GM21786 (cell line): Measurements from ENCODE around the gene TLDC2.
"Not testable (repeated sequence)": the region's sequence is repeated elsewhere in the genome, so short reads cannot be mapped to it uniquely, and the experiment has no call there.

Experiments used
- ATAC-seq: cut with Tn5 transposase; IDR thresholded peaks from one replicate; pipeline ENCODE4 v1.9.1; 2021; ENCODE audit not compliant: unreplicated experiment

The TLDC2 gene

DNA sequence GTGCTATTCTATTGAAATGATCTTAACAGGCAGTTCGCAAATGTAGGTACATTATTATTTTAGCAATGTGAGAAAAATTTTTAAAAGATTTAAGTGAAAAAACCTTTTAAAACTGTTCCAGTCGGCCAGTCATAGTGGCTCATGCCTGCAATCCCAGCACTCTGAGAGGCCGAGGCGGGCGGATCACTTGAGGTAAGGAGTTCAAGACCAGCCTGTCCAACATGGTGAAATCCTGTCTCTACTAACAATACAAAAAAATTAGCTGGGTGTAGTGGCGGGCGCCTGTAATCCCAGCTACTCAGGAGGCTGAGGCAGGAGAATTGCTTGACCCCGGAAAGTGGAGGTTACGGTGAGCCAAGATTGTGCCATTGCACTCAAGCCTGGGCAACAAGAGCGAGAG is 29.6 kb downstream of the TLDC2 start:
- ATAC-seq, result not testable (repeated sequence)

DNA sequence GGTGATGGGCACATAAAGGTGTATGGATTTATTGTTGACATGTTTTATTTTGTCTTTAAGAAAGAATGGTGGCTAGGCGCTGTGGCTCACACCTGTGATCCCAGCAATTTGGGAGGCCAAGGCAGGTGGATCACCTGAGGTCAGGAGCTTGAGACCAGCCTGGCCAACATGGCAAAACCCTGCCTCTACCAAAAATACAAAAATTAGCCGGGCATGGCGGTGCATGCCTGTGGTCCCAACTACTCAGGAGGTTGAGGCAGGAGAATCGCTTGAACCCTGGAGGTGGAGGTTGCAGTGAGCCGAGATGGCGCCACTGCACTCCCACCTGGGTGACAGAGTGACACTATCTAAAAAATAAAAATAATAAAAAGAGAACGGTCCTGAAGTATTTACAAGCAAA is 30.1 kb downstream of the TLDC2 start:
- ATAC-seq, result not testable (repeated sequence)

DNA sequence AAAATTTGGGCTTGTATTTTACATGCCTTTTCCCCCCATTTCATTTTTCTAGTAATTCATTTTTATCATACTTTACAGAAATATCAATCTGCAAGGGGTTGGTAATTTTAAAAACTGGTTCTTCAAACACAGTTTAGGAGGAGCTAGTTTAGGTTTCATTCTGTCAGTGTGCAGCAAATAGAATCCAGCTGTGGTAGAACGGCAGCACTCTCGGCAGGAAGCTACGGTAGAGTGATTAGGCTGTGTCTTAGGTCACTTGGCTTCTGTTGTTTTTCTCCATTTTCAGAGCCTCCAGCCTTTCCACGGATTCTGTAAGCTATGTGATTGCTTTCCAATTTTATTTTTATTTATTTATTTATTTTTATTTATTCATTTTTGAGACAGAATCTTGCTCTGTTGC is 32.7 kb downstream of the TLDC2 start:
- no peak for ATAC-seq

DNA sequence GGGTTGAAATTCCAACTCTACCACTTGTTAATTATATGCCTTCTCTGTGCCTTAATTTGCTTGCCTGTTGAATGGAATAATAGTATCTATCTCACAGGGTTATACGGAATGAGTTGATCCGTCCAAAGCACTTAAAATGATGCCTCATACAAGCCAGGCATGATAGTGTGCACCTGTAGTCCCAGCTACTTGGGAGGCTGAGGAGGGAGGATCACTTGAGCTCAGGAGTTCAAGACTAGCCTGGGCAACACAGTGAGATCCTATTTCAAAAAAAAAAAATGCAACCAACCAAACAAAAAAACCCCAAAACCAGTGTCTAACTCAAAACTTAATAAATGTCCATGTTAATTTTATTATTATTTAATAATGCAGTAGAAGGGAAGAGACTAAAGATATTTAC is 40.3 kb downstream of the TLDC2 start:
- no peak for ATAC-seq

DNA sequence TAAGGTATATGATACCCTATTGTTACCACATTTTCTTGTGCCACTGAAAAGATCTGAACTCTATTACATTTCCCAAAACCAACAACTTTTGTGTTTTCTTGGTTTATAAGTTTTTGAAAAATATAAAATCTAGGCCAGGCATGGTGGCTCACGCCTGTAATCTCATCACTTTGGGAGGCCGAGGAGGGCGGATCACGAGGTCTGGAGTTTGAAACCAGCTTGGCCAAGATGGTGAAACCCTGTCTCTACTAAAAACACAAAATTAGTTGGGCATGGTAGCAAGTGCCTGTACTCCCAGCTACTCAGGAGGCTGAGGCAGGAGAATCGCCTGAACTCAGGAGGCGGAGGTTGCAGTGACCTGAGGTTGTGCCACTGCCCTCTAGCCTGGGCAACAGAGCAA is 41.3 kb downstream of the TLDC2 start:
- no peak for ATAC-seq

DNA sequence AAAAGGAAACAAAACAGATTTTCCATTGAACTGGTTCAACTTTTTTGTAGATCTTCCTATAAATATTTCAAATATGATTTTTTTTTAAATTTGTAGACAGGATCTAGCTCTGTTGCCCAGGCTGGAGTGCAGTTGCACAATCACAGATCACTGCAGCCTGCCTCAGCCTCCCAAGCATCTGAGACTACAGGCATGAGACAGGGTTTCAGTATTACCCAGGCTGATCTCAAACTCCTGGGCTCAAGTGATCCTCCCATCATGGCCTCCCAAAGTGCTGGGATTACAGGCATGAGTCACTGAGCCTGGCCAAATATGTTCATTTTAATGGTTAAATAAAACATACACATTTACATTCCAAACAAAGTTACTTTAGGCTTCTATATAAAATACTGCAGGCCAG is 42.0 kb downstream of the TLDC2 start:
- ATAC-seq, result no peak

DNA sequence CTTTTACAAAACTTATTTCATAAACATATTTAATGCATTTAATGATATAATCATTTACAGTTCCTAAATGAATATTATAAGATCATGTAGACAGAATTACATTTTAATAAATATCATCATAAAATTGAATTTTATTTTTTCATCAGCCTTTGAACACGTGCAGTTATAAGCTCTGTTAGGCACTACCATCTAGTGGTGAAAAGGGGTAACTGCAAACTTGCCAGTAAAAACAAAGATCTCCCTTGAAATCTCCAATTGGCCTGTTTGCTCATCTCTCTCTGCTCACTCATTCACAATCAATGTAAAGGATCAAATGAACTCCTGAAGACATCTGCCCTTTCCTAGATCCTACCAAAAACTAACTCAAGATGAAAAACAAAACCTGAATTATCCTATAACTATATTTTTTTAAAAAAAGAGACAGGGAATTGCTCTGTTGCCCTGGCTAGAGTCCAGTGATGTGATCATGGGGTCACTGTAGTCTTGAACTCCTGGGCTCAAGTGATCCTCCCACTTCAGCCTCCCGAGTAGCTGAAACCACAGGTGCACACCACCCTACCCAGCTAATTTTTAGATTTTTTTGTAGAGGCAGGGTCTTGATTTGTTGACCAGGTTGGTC is 43.9 kb downstream of the TLDC2 start:
- no peak for ATAC-seq

DNA sequence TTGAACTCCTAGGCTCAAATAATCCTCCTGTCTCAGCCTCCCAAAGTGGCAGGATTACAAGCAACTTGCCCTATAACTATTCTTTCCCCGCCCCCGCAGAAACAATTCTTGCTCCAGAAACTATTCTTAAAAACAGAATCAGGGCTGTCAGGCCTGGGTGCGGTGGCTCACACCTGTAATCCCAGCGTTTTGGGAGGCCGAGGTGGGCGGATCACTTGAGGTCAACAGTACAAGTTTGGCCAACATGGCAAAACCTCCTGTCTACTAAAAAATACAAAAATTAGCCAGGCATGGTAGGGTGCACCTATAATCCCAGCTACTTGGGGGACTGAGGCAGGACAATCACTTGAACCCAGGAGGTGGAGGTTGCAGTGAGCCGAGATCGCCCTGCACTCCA is 44.4 kb downstream of the TLDC2 start:
- ATAC-seq, result no peak

DNA sequence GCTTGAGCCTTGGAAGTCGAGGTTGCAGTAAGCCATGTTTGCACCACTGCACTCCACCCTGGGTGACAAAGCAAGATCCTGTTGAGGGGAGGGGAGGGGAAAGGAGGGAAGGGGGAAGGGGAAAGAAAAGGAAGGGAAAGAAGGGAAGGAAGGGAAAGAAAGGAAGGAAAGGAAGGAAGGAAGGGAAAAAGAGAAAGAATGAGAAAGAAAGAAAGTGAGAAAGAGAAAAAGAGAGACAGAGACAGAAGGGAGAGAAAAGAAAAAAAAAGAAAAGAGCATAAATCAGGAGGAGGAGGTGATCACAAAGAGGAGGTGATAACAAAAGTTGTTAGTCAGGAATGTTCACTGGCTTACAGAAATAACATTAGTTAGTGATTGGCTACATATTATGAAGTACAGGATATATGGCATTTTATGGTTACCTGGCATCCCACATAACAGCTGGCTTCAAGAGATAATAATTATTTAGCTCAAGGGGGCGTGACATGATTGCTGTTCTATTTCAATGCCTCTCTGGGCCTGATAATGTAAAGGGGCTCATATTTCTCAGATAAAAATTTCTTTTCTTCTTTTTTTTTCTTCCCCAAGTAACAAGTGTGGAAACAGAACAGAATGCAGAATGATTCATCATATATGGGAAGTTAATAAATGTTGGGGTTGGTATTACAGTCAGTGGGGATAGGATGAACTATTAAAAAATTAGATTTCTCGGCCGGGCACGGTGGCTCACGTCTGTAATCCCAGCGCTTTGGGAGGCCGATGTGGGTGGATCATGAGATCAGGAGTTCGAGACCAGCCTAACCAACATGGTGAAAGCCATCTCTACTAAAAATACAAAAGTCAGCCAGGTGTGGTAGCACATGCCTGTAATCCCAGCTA is 48.5 kb downstream of the TLDC2 start:
- ATAC-seq, result no peak

DNA sequence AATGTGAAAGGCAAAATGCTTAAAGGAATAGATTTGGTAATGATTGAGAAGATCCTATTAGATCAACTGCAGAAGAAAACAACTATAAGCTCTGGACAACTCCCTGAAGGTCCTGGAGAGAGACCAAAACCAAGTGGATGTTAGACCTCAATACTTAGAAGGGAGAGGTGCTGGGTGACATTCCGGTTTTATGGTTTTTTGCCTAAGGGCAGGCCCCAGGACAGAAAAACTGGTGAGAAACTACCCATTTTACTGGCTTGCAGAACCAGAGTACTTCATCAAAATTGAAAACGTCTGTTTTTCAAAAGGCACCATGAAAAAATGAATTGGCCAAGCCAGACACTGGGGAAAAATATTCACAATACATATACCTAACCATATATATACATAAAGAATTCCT is 49.3 kb downstream of the TLDC2 start:
- no peak for ATAC-seq

DNA sequence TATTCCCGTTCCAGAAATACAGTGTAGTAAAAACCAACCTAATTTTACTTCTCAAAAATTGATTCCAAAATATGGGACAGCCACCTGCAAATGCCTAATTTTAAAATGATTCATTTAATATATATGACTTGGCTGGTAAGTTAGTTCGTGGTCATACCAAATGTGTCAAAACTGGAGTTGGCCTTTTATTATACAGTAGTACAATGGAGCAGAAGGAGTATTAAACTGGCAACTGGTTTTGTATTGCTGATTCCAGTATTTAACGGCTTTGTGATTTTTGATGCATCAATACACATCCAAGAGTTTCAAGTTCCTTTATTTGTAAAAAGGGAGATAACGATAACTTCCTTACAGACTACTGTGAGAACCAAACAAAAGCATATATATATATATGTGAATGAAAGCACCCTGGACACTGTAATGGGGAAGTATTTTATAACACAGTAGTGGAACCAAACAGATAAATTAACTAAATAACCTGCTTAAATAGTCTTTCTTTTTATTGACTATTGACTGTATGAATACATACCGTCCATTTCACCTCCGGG is 50.8 kb downstream of the TLDC2 start:
- ATAC-seq, result no peak

DNA sequence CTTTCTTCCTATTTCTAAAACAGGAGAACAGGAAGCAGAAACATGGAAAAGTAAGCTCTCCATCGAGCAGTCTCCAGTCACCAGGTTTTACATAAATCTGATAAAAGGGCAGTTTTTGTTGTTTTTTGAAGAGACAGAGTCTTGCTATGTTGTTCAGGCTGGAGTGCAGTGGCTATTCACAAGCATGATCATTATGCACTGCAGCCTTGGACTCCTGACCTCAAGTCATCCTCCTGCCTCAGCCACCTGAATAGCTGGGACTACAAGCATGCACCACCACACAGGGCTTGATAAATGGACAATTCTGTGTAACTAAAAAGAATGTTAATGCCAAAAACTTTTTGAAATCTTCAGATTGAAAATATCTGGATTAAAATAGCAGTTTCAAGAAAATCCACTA is 51.8 kb downstream of the TLDC2 start:
- no peak for ATAC-seq

DNA sequence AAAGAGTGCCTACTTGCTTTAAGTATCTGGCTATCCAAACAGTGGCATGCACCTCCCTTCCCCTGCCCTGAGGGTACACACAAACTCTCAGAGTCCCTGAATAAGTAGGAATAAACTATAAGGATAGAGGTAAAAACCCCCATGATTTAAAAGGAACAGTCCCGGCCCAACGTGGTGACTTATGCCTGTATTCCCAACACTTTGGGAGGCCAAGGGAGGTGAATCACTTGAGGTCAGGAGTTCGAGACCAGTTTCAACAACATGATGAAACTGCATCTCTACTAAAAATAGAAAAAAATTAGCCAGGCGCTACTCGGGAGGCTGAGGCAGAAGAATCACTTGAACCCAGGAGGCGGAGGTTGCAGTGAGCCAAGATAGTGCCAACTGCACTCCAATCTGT is 53.4 kb downstream of the TLDC2 start:
- ATAC-seq, result no peak

DNA sequence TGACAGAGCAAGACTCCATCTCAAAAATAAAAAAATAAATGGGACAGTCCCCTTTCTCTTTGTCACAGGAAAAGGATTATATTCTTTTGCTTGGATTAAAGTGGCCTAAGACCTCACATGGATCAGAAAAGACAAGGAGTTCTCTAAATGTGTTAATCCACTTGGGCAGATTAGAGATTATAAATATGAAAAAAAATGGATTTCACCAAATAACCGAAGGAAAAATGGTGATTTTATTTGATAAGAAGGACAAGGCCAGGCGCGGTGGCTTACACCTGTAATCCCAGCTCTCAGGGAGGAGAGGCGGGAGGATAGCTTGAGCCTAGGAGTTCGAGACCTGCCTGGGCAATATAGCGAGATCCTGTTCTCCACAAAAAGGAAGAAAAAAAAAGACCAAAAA is 53.8 kb downstream of the TLDC2 start:
- ATAC-seq, result no peak

DNA sequence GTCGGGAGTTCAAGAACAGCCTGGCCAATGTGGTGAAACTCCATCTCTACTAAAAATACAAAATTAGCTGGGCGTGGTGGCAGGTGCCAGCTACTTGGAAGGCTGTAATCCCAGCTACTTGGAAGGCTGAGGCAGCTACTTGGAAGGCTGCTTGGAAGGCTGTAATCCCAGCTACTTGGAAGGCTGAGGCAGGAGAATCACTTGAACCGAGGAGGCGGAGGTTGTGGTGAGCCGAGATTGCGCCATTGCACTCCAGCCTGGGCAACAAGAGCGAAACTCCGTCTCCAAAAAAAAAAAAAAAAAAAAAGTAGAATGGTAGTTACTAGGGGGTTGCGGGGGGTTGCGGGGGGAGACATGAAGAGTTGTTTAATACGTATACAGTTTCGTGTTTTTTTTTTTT is 56.1 kb downstream of the TLDC2 start:
- ATAC-seq, result not testable (repeated sequence)

DNA sequence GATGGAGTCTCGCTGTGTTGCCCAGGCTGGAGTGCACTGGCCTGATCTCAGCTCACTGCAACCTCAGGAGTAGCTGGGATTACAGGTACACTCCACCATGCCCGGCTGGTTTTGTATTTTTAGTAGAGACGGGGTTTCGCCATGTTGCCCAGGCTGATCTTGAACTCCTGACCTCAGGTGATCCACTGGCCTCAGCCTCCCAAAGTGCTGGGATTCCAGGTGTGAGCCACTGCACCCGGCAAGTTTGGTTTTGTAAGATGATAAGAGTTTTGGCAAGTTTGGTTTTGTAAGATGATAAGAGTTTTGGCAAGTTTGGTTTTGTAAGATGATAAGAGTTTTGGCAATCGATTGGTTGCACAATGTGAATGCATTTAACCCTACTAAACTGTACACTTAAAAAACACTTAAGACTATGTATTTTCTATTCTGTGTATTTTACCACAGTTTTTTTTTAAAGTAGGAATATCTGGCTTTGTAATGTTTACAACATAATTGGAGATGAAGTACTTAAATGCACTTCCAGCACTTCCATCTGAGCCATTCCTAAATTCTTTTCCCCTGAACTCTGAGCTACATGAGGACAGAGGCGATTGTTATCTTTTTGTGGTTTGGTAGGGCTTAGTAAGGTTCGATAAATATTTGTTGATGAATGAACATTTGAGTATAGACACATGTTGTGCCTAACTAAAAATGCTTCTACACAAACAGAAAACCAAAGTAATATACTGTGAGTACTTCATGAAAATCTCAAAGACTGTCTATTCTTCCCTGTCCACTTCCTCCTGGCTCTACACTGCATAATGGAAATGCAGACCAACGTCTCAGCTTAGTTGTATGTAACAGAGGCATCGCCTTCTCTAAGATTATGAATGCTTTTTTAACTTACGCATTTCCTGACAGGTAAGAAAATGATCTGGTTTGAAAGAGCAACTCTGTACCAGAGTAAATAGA is 56.8 kb downstream of the TLDC2 start:
- ATAC-seq, result no peak

DNA sequence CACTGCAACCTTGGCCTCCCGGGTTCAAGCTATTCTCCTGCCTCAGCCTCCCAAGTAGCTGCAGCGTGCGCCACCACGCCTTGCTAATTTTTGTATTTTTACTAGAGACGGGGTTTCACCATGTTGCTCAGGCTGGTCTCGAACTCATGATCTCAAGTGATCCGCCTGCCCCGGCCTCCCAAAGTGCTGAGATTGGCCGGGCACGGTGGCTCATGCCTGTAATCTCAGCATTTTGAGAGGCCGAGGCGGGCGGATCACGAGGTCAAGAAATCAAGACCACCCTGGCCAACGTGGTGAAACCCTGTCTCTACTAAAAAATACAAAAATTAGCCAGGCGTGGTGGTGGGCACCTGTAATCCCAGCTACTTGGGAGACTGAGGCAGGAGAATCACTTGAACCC is 57.6 kb downstream of the TLDC2 start:
- ATAC-seq, result not testable (repeated sequence)

DNA sequence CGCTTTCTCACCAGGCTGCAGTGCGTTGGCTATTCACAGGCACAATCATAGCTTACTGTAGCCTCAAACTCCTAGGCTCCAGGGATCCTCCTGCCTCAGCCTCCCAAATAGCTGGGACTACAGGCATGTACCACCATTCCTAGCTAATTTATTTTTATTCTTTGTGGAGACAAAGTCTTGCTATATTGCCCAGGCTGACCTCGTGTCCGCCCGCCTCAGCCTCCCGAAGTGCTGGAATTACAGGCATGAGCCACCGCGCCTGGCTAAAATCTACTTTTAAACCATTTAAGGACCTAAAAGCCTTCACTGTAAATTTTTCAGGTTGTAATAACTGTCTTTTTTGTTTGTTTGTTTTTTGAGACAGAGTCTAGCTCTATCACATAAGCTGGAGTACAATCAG is 60.4 kb downstream of the TLDC2 start:
- ATAC-seq, result no peak

DNA sequence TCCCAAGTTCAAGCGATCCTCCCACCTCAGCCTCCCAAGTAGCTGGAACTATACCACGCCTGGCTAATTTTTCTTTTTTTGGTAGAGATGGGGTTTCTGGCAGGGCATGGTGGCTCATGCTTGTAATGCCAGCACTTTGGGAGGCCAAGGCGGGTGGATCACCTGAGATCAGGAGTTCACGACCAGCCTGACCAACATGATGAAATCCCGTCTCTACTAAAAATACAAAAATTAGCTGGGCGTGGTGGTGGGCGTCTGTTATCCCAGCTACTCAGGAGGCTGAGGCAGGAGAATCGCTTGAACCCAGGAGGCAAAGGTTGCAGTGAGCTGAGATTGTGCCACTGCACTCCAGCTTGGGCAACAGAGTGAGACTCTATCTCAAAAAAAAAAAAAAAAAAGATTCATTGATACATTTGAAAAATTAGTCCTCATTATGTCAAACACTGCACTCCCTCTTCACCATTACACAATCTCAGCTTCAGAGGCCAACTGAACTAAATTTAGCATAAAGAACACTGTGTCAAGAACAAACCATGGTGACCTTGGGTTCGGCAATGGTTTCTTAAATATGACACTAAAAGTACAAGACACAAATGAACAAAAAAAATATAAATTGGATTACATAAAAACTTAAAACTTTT is 60.9 kb downstream of the TLDC2 start:
- not testable (repeated sequence) for ATAC-seq

DNA sequence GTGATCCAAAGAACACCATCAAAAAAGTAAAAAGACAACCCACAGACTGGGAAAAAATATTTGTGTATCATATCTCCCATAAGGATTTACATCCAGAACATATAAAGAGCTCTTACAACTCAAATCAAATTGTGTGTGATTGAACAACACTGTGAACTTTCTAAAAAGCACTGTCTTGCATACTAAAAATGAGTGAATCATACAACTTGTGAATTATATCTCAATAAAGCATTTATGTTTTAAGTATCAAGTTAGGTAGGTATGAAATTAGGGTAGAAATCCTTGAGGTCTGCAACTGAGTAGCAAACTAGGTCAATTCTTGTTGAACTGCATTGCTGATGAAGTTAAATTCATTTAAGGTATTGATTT is 61.4 kb downstream of the TLDC2 start:
- ATAC-seq, result no peak

DNA sequence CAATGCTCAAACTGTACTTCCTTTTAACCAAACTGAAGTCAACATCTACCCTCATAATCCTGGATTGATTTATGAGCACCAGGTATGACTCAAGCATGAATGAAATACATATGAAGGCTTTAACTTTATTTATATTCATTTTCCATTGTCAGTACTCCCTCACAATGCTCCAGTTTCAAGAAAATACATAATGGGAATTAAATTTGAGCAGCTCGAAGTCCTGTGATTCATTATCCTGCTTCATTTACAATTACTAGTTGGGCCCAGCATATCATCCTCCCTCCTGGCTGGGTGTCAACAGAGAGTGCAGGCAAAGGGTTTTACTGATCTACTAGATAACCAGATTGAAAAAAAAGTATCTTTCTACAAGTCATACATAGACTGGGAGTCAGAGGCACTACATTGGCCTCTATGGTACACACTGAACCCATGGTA is 65.5 kb downstream of the TLDC2 start:
- no peak for ATAC-seq
